RCC 7860 (cell line): ENCODE measurements around the gene LRSAM1.

Experiments
- DNase-seq: peaks from one replicate; pipeline ENCODE4 v3.0.0-alpha.2; 2015; ENCODE audit warnings: low spot score
- FAIRE-seq: peaks from 2 replicates; lab custom pipeline; 2012; peaks lifted over from hg19 to GRCh38; lab: Jason Lieb, UNC

LRSAM1 gene

GRCh38 chr9:127509261-127509954 is 58.1 kb downstream of the LRSAM1 start:
- no peak for DNase-seq

GRCh38 chr9:127509955-127510299 is 58.6 kb downstream of the LRSAM1 start:
- no peak for FAIRE-seq
- DNase-seq: no peak

More at GRCh38 chr9:127509261-127509954, 58.1 kb downstream of the LRSAM1 start:
- FAIRE-seq: no peak

- FAIRE-seq: no peak
These were observed 63.2 kb downstream of the LRSAM1 start for GRCh38 chr9:127514468-127514867.

GRCh38 chr9:127516835-127517607 is 65.7 kb downstream of the LRSAM1 start:
- no peak for DNase-seq
- FAIRE-seq: no peak

More at GRCh38 chr9:127514468-127514867, 63.2 kb downstream of the LRSAM1 start:
- no peak for DNase-seq

GRCh38 chr9:127517620-127518019 is 66.3 kb downstream of the LRSAM1 start:
- DNase-seq (no peak), FAIRE-seq (no peak)

GRCh38 chr9:127518091-127518856 is 67.0 kb downstream of the LRSAM1 start:
- no peak for DNase-seq
- FAIRE-seq: no peak

- FAIRE-seq: peak; percentile 98
- DNase-seq: peak; percentile 98
These were observed 68.2 kb downstream of the LRSAM1 start for GRCh38 chr9:127519301-127520166.

- FAIRE-seq (peak; percentile 83), DNase-seq (peak; percentile 92)
These were observed 69.9 kb downstream of the LRSAM1 start for GRCh38 chr9:127520941-127521918.

GRCh38 chr9:127521919-127522304 is 70.6 kb downstream of the LRSAM1 start:
- no peak for FAIRE-seq
- no peak for DNase-seq

- peak; percentile 82 for DNase-seq
- FAIRE-seq: peak; percentile 73
These were observed 71.4 kb downstream of the LRSAM1 start for GRCh38 chr9:127522727-127523126.

GRCh38 chr9:127523312-127523851 is 72.1 kb downstream of the LRSAM1 start:
- no peak for FAIRE-seq

GRCh38 chr9:127524373-127524772 is 73.1 kb downstream of the LRSAM1 start:
- DNase-seq (peak; percentile 95), FAIRE-seq (peak; percentile 96)

More at GRCh38 chr9:127523312-127523851, 72.1 kb downstream of the LRSAM1 start:
- DNase-seq: peak; percentile 46

- FAIRE-seq: no peak
- DNase-seq: peak; percentile 34
These were observed 74.3 kb downstream of the LRSAM1 start for GRCh38 chr9:127525401-127526188.

GRCh38 chr9:127526655-127527559 is 75.6 kb downstream of the LRSAM1 start:
- FAIRE-seq: no peak

GRCh38 chr9:127527560-127528268 is 76.4 kb downstream of the LRSAM1 start:
- FAIRE-seq: no peak

More at GRCh38 chr9:127526655-127527559, 75.6 kb downstream of the LRSAM1 start:
- no peak for DNase-seq

GRCh38 chr9:127528422-127529251 is 77.3 kb downstream of the LRSAM1 start:
- no peak for FAIRE-seq
- DNase-seq: no peak

More at GRCh38 chr9:127527560-127528268, 76.4 kb downstream of the LRSAM1 start:
- no peak for DNase-seq
